Upper lobe of right lung (tissue), 1 donor: ENCODE measurements around the gene EVL. TPM values are rescaled to one million over a fixed set of nuclear protein-coding genes. Genes with fewer than 3 reads are reported as not detected.

Experiments used
- ATAC-seq: fragments of 200-7000 bp; cut with Tn5 transposase; one replicate; pipeline ENCODE4 v1.9.1; 2020; ENCODE audit warnings: mild to moderate bottlenecking, moderate library complexity
- DNase-seq: peaks from one replicate; pipeline ENCODE4 v3.0.0-alpha.2; 2020
- H3K27ac ChIP-seq: fragments of 200-600 bp; one replicate; pipeline ENCODE4 v1.8.0; 2022
- H3K27me3 ChIP-seq: fragments of 200-600 bp; one replicate; pipeline ENCODE4 v1.8.0; 2022; ENCODE audit warnings: mild to moderate bottlenecking
- H3K36me3 ChIP-seq: fragments of 200-600 bp; one replicate; pipeline ENCODE4 v1.8.0; 2022
- H3K4me1 ChIP-seq: fragments of 200-600 bp; one replicate; pipeline ENCODE4 v1.8.0; 2022
- H3K4me3 ChIP-seq: fragments of 200-600 bp; one replicate; pipeline ENCODE4 v1.8.0; 2022; ENCODE audit warnings: mild to moderate bottlenecking
- H3K9me3 ChIP-seq: fragments of 200-600 bp; one replicate; pipeline ENCODE4 v1.8.0; 2022
- intact Hi-C: fragments of 100-400 bp; cut with DNase I; formaldehyde crosslinking; loops from one replicate; pipeline ENCODE4 v1.11.0; 2022
- total RNA-seq: library from RNA; stranded (reverse); fragmentation: NEBNext Ultra II Directional; extraction: Animal tissue kit (Norgen Biotek cat#: 25700); gene quantifications from one replicate; pipeline ENCODE4 v1.2.1, GENCODE V29; 2021
- TF ChIP-seq, protein P1 (sequence below): fragments of 200-600 bp; IDR thresholded peaks from one replicate; pipeline ENCODE4 v1.8.0; 2022; ENCODE audit warnings: antibody characterized with exemption
- donor health status: DM: no; HTN: yes; CAD: no; lungs with severe emphysema.

EVL gene
- total RNA-seq, 1 donor from 2014 or later, result 206 TPM

DNA sequence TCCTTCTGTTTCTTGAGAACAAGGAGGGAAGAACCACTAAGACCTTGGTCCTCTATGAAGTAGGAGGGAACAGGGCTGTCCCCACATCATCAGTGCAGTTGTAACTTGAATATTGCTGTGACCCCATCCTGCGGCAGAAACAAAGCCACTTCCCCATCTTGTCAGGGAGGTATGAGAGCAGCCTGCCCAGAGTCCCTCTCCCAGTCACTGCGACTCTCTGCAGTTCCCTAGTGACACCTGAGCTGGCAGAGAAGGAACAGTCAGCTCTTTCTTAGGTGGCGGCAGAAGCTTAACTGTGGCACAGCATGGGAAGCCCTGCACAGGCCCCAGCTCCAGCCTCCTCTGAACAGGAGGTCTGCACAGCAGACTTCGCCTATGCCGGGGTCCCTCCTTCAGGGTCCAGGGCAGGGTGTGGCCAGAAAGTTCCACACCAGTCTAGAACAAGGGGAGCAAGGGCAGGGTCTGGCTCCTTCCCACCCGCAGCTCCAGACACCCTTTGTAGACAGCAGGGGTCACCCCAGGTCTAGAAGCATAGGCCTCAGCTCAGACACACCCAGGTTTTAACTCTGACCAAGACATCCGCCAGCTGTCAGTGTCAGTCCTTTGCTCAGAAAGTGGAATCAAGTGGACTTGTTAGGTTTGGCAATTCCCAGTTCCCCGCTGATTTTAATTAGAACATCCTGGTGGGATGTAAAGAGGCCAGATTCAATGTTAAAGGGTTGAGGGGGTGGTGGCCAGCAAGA lies 57.4 kb downstream of the EVL start:
- intact Hi-C loops, result no loop called here
- Histone ChIP-seq H3K36me3 (peaks cover 8% of the 10 kb centered on the region), H3K27me3 (no peaks in the 10 kb centered on the region), H3K9me3 (no peaks in the 10 kb centered on the region), H3K4me3 (no peak overlapping the region), H3K27ac (no peak overlapping the region), H3K4me1 (no peaks in the 10 kb centered on the region)
- DNase-seq (no peak), ATAC-seq (no peak)
- TF ChIP-seq, protein P1, sequence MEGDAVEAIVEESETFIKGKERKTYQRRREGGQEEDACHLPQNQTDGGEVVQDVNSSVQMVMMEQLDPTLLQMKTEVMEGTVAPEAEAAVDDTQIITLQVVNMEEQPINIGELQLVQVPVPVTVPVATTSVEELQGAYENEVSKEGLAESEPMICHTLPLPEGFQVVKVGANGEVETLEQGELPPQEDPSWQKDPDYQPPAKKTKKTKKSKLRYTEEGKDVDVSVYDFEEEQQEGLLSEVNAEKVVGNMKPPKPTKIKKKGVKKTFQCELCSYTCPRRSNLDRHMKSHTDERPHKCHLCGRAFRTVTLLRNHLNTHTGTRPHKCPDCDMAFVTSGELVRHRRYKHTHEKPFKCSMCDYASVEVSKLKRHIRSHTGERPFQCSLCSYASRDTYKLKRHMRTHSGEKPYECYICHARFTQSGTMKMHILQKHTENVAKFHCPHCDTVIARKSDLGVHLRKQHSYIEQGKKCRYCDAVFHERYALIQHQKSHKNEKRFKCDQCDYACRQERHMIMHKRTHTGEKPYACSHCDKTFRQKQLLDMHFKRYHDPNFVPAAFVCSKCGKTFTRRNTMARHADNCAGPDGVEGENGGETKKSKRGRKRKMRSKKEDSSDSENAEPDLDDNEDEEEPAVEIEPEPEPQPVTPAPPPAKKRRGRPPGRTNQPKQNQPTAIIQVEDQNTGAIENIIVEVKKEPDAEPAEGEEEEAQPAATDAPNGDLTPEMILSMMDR, result no peak

DNA sequence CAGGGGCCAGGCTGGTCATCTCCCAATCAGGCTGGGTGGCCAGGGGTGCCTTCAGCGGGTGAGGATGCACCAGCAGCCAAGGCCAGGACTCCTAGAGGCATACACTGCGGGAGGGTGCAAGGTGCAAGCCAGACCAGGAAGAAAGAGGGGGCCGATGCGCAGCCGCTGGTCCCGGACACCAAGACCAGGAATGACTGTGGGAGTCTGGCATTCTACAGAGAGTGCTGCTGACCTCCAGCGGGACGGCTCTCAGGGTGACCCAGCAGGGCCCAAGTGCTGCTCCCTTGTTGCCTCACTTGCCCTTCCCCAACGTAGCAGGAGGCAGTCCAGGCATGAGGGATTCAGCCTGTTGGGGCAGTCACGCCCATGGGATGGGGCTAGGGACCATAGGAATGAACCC lies 58.4 kb downstream of the EVL start:
- Histone ChIP-seq H3K36me3 (peaks cover 8% of the 10 kb centered on the region), H3K27ac (no peak overlapping the region), H3K27me3 (no peaks in the 10 kb centered on the region), H3K4me1 (no peaks in the 10 kb centered on the region), H3K9me3 (no peaks in the 10 kb centered on the region), H3K4me3 (no peak overlapping the region)
- no peak for DNase-seq
- ATAC-seq, result no peak
- intact Hi-C loops, result no loop called here
- TF ChIP-seq, protein P1, result no peak

GRCh38 chr14:100124551-100125088 lies 59.4 kb downstream of the EVL start:
- intact Hi-C loops, result no loop called here
- H3K36me3 ChIP-seq, result peaks cover 10% of the 10 kb centered on the region
- DNase-seq, result no peak

GRCh38 chr14:100126401-100126800 lies 61.2 kb downstream of the EVL start:
- TF ChIP-seq, protein P1, result no peak
- H3K9me3 ChIP-seq, result no peaks in the 10 kb centered on the region
- intact Hi-C loops, result no loop called here
- H3K36me3 ChIP-seq, result peaks cover 26% of the 10 kb centered on the region
- DNase-seq (no peak), ATAC-seq (no peak)
- H3K27me3 ChIP-seq, result no peaks in the 10 kb centered on the region
- H3K4me1 ChIP-seq, result peaks cover 10% of the 10 kb centered on the region
- H3K27ac ChIP-seq, result no peak overlapping the region
- no peak overlapping the region for H3K4me3 ChIP-seq

More at GRCh38 chr14:100124551-100125088, 59.4 kb downstream of the EVL start:
- no peaks in the 10 kb centered on the region for H3K9me3 ChIP-seq
- no peak overlapping the region for H3K27ac ChIP-seq
- H3K4me1 ChIP-seq, result peaks cover 5% of the 10 kb centered on the region
- TF ChIP-seq, protein P1, result no peak
- no peak for ATAC-seq
- no peak overlapping the region for H3K4me3 ChIP-seq
- no peaks in the 10 kb centered on the region for H3K27me3 ChIP-seq

DNA sequence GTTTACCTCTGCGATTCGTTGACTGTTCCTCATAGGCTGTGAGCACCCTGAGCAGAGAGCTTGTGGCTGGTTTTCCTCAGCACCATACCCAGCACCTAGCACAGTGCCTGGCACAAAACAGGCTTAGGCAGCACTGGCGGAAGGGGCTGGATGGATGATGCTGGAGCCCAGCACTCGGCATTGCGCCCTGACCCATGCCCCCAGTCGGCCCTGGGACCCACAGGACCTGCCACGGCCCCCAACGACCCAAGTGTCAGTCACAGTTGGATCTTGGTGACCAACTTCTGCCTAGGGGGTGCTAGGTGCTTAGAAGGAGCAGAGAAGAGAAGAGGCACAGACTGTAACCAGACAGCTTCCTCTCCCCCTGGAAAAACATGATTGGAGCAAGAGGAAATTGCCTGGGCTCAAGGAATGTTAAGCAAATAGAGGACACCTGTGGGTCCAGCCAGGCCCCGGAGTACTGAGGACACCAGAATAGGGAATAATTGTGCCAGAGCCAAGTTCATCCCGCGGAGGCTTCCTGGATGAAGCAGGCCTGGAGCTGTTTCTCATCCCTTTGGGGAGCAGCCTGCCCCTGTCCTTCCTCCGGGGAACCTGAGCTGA lies 62.7 kb downstream of the EVL start:
- no peaks in the 10 kb centered on the region for H3K27me3 ChIP-seq
- no peaks in the 10 kb centered on the region for H3K9me3 ChIP-seq
- no peak for ATAC-seq
- no peak for DNase-seq
- peaks cover 40% of the 10 kb centered on the region for H3K36me3 ChIP-seq
- H3K27ac ChIP-seq, result no peak overlapping the region
- no peak overlapping the region for H3K4me3 ChIP-seq
- peaks cover 10% of the 10 kb centered on the region for H3K4me1 ChIP-seq
- TF ChIP-seq, protein P1, result no peak
- intact Hi-C loops, result no loop called here
